GM18861 (cell line): ENCODE measurements around the gene NLGN4X.

Experiments
- ATAC-seq: cut with Tn5 transposase; IDR thresholded peaks from one replicate; pipeline ENCODE4 v1.9.1; 2021; ENCODE audit not compliant: unreplicated experiment

NLGN4X gene

DNA sequence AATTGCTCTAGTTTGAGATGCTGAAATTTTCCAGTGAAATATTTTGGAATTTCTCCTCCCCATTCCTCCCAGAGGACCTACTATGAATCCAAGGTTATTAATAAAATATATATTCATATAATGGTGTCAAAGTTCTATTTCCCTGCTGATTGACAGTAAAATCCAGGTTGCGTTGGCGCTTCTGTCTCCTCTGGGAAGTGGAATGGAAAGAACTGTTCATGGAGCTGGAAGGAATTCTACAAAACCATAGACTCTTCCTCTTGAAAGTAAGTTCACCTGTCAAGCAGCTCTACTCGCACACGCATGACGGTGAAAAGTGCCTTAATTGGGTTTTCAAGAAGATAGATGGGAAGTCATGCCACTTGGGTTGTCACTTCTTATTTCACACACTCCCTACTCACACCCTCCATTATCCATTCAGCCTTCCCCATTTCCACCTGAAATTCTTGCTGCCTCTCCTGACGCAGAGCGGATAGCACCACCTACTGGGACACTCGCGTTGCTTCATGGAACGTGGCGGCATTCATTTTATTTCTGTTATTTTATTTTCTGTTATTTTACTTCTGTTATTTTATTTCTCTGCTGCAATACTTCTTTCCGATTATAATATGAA, 351.6 kb downstream of the NLGN4X start:
- ATAC-seq: no peak

DNA sequence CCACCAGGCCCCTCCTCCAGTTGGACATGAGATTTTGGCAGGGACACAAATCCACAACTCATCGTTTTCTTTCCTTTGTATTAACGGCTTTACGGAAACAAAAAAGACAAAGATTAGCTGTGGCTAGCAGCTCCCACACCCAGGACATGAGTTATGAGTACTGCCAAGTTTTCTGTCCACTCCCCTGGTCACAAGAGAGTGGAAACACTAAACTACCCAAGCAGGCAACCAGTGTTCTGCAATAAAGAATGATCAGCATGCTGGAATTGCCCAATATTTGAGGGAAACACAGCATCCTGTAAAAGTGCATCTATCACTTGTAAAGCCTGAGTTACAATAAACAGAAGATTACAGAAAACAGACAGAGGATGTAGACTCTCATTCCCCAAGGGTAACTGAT, 358.4 kb downstream of the NLGN4X start:
- ATAC-seq: no peak

DNA sequence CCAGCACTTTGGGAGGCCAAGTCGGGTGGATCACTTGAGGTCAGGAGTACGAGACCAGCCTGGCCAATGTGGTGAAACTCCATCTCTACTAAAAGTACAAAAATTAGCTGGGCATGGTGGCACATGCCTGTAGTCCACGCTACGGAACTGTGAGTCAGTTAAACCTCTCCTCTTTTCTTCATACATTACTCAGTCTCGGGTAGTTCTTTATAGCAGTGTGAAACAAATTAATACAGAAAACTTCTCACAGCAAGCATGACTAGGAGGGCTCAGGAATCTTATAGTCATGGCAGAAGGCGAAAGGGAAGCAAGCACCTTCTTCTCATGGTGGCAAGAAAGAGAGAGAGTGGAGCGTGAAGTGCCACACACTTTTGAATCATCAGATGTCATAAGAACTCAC, 358.9 kb downstream of the NLGN4X start:
- ATAC-seq: no peak

DNA sequence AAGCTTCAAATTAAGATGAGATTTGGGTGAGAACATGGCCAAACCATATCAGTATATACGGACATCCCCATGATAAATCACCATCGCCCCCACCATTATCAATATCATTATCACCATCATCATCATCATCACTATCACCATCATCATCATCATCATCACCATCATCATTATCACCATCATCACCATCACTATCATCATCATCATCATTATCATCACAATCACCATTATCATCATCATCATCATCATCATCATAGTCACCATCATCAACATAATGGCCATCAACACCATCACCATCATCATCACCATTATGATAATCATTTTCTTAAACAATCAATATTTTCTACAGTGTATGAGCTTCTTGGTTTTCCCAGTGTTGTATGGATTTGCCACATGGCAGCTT, 360.9 kb downstream of the NLGN4X start:
- no peak for ATAC-seq

DNA sequence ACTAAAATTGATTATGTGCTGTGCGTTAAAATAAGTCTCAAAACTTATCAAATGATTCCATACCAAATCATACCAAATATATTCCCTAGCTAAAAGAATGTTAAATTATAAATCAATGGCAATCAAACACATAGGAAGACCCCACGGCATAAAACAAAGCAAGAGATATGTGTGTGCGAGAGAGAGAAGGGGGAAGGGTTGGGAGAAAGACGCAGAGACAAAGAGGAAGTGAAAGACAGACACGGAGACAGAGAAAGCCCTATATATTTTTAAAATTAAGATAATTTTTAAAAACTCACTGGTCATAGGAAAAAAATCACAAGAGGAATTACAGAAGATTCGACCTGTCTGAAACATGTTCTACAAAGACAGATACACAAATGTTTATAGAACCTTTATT, 371.4 kb downstream of the NLGN4X start:
- ATAC-seq: no peak

DNA sequence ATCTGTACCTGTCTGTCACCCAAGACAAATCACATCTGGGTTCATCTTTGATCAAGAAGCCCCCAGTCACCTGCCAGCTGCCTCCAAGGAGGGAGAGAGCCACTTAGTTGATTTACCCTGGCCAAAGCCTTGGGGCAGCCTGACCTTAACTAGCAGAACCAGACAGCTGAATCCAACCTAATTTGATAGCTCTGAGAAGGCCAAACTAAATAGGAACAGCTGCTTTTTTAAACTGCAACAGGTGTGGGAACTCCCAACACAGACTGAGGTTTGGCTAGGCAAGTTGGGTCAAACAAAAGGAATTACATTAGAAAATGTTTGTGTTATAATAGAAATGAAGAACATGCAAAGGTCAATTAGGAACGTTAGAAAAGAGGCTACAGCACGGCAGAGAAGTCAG, 375.7 kb downstream of the NLGN4X start:
- no peak for ATAC-seq

DNA sequence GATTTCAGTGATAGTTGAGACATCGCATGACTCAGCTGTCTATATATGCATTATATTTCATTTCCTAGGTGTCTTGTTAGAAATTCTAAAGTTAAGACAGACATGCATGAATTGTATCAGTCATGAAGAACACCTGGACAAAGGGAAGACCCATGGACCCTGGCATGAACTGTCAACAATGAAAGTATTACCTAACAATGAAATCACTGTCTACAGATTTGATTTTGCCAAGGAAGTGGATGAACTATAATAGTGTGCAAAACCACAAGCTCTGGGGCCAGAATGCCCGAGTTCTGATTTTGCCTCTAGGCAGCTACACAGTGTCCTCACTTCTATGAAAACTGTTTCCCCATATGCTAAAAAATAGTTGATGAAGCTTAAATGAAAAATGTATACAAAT, 386.1 kb downstream of the NLGN4X start:
- ATAC-seq: no peak
